ENCODE results near the gene HNRNPUL2.

DNA sequence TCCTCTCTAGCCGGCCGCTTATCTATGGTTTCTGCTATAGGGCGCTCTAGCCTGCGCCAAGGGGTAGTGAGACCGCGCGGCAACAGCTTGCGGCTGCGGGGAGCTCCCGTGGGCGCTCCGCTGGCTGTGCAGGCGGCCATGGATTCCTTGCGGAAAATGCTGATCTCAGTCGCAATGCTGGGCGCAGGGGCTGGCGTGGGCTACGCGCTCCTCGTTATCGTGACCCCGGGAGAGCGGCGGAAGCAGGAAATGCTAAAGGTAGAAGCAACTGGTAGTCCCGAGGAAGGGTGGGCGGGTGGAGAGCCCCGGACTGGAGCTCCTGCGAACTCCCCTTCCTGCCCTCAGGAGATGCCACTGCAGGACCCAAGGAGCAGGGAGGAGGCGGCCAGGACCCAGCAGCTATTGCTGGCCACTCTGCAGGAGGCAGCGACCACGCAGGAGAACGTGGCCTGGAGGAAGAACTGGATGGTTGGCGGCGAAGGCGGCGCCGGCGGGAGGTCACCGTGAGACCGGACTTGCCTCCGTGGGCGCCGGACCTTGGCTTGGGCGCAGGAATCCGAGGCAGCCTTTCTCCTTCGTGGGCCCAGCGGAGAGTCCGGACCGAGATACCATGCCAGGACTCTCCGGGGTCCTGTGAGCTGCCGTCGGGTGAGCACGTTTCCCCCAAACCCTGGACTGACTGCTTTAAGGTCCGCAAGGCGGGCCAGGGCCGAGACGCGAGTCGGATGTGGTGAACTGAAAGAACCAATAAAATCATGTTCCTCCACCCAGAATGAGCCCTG is 55.5 kb downstream of the HNRNPUL2 start, which contains the start of the genes LBHD1 and UQCC3:
- TF ChIP-seq, protein P1, sequence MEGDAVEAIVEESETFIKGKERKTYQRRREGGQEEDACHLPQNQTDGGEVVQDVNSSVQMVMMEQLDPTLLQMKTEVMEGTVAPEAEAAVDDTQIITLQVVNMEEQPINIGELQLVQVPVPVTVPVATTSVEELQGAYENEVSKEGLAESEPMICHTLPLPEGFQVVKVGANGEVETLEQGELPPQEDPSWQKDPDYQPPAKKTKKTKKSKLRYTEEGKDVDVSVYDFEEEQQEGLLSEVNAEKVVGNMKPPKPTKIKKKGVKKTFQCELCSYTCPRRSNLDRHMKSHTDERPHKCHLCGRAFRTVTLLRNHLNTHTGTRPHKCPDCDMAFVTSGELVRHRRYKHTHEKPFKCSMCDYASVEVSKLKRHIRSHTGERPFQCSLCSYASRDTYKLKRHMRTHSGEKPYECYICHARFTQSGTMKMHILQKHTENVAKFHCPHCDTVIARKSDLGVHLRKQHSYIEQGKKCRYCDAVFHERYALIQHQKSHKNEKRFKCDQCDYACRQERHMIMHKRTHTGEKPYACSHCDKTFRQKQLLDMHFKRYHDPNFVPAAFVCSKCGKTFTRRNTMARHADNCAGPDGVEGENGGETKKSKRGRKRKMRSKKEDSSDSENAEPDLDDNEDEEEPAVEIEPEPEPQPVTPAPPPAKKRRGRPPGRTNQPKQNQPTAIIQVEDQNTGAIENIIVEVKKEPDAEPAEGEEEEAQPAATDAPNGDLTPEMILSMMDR (IDR thresholded peaks at IDR 0.05; ENCODE audit: insufficient read depth, low read length, poor library complexity, severe bottlenecking) = no peak
- TF ChIP-seq EZH2phosphoT487 (conservative IDR thresholded peaks at IDR 0.05; ENCODE audit: low read length) = no peak

All from SU-DHL-6 (cell line).